Measurements from ENCODE around the gene CDK11A.
"Not testable (repeated sequence)": the region's sequence is repeated elsewhere in the genome, so short reads cannot be mapped to it uniquely, and the experiment has no call there.

DNA sequence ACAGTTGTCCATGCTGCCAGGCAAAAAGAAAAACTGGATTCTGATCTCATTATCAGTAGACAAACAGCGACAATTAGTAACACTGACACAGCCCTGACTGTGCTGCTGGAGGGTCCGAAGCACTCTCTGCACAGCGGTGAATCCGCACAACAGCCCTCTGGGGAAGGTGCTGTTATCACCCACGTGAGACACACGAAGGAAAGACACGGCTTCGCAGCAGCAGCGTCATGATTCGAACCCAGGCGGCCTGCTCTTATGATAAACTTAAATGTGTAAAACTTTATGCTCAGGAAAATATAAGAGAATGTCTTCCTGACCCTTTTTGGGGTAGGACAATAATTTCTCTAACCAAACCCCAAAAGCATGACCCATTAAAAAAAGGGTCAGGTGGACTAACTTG lies 18.4 kb upstream of the CDK11A start:
- TF ChIP-seq, protein P1, sequence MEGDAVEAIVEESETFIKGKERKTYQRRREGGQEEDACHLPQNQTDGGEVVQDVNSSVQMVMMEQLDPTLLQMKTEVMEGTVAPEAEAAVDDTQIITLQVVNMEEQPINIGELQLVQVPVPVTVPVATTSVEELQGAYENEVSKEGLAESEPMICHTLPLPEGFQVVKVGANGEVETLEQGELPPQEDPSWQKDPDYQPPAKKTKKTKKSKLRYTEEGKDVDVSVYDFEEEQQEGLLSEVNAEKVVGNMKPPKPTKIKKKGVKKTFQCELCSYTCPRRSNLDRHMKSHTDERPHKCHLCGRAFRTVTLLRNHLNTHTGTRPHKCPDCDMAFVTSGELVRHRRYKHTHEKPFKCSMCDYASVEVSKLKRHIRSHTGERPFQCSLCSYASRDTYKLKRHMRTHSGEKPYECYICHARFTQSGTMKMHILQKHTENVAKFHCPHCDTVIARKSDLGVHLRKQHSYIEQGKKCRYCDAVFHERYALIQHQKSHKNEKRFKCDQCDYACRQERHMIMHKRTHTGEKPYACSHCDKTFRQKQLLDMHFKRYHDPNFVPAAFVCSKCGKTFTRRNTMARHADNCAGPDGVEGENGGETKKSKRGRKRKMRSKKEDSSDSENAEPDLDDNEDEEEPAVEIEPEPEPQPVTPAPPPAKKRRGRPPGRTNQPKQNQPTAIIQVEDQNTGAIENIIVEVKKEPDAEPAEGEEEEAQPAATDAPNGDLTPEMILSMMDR (IDR thresholded peaks at IDR 0.05 in 4 of 5, conservative IDR thresholded peaks at IDR 0.05 in 1 of 5), result not testable (repeated sequence)
- TF ChIP-seq POLR2A (IDR thresholded peaks at IDR 0.05), result not testable (repeated sequence)

All from gastrocnemius medialis (tissue), 4 donors.